OCI-M2 (cell line): ENCODE results near the gene PARD3.
"Not testable (repeated sequence)": the region's sequence is repeated elsewhere in the genome, so short reads cannot be mapped to it uniquely, and the experiment has no call there.

Experiments used
- DNase-seq: peaks from one replicate; lab custom pipeline; 2025; ENCODE audit not compliant: unreplicated experiment; lab: John Stamatoyannopoulos, UW

PARD3 gene

DNA sequence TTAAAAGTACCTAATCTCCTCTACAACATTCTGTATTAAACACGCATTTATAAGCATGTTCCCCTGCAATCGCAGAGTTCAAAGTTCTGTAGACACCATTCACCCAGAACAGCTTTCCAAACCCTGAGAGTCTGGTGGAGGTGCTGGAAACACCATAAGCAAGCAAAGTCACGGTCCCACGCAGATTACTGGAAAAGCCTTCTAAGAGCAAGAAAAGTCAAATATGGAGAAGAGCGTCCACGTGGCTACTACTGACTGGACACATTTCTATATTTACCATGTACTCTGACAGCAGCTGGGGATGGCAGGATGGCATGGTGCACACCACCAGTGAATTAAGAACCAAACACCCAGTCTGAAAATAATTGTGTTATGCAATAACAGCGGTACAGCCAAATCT lies 97.7 kb downstream of the PARD3 start:
- DNase-seq: no peak

DNA sequence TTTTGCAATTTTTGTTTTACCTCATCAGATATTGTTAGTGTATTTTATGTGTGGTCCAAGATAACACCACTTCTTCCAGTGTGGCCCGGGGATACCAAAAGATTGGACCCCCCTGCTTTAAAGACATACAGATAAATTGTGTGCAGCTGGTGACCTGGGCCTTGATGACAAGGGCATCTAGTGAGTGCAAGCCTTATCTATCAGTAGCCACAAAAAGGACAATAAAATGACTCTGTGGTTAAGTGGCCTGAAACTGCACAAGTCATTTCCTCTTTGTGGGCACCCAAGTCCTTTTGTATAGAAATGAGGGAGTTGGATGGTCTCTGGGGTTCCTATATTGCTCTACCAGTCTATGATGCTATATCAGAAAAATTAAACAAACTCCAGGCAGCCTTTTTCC lies 98.1 kb downstream of the PARD3 start:
- peak; percentile 22 for DNase-seq

DNA sequence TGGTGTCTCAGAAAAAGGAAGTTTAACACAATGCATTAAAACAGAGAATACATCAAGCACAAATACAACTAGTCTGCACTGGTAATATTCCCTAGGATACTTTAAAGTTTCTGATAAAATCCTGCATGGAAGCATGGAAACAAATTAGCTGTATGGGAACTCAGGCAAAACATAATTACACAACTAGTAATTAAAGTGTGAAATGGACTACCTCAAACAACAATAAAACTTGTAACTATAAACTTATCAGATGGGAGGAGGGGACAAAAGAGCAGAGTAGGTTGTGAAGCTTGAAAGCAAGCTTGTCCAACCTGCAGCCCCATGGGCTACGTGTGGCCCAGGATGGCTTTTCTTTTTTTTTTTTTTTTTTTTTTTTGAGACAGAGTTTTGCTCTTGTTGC lies 98.9 kb downstream of the PARD3 start:
- DNase-seq: no peak

DNA sequence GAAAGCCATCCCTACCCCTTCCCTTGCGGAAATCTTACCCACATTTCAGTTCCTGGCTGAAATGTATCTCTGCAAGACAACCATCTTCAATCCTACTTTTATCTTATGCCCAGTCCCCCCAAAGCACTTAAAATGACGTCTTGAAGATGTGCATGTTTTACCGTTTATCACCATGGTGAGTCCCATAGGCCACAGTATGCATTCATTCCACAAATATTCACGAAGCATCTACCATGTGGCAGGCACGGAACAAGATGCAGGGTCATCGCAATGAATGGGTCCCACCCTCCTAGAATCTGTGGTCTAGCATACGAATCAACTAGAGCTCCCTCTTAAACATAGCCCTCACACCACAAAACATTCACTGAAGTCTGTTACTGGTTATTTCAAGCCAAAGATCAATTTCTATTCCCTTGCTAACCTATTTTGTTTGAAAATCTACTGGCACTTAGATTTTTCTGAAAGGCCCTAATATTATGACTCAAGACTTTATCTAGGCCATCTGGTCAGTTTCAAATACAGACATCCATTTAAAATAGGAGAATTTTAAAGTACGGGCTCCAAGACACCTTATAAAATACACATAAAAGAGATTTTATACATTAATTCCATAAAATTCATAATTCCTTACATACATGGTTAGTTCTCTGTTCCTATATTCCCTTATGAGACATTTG lies 99.4 kb downstream of the PARD3 start:
- DNase-seq: no peak

DNA sequence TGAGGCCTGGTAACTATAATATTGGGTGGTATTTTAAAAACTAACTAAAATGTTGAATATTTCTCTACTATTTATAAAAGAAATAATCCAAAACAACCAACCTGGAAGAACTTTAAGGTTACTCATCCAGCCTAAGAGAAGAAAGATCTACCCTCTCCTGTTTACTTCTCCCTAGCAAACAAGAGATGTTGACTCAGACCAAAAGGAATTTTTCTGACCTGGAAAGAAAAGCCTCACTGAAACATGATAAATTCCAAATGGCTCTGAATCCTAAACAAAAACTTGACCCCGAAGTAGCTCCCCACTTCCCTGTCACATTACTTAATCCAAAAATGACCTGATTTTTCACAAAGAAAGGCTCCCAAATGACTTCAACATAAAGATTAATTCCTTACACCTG lies 101.2 kb downstream of the PARD3 start:
- DNase-seq: no peak

DNA sequence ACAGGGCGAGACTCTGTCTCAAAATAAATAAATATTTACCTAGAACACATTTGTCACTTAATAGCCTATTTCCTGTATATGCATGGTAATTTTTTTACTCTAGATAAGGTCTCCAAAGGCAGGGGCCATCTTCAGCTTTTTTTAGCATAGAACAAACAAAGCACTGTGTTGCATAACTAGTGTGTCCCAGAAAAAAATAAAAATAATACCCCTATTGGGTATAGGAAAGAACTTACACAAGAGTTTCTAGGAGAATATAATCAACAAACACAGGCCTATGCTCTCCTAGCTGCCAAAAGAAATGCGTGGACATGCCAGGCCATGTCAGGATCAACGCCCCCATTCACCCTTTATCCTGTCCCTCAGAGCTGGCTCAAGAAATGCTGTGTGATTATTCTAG lies 103.6 kb downstream of the PARD3 start:
- no peak for DNase-seq

DNA sequence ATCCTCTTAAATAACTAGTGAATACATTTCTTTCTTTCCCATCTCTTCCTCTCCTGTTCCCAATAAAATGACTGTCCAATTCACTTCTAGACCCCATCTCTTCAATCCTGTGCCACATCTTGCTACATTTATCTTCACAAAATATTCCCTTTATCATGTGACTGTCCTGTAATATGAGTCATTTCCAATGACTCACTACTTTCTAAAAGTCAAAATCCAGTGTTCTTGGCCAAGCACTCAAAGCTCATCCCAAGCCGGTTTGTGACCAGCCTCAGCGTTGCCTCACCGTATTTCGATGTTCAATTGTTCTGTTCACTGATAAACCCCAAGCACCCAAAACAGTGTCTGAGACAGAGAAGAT lies 104.7 kb downstream of the PARD3 start:
- no peak for DNase-seq

DNA sequence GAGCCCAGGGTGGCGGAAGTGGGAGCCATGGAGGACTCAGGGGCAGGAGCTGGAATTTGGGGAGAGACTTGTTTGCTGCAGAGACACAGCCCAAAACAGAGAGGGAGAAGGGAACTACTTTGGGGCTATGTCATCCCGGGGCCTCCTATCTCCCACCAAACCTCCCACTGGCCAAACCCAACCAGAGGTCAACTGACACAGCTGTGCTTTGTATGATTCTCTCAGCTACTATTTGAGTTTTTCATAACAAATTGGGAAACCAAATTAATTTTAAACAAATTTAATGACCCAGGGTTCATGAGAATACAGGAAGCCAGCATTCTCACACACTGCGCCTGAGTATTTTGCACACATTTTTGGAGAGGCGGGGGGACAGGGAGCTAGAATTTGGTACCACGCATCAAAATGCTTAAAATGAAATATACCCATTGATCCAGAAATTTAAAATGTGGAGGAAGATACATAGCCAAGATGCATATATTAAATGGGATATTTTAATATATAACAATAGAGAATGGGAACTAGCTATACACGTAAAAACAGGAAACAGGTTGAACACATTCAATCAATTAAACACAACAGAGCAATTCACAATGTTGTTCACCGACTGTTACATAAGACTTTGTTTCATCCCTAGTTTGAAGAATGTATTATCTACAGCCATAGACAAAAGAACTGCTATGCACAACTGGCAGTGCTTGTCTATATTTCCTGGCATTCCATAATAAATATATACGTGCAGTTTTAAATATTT lies 105.3 kb downstream of the PARD3 start:
- DNase-seq: no peak

DNA sequence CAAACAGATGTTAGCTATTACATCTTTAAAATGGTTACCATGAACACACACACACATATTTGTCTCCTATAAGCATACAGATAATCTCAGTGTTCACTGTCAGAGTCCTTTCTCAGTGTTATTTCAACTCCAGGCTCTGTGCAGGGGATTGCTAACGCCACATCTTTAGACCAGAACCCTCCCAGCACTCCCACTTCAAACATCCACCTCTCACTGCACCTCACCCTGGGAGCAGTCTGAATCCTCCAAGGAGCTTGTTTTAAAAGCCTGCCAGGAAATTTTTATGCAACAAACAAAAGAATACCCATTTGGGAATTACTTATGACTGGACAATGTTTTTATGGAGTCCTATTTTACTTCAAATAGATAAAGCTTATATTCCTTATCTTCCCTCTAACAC lies 107.4 kb downstream of the PARD3 start:
- DNase-seq: no peak

DNA sequence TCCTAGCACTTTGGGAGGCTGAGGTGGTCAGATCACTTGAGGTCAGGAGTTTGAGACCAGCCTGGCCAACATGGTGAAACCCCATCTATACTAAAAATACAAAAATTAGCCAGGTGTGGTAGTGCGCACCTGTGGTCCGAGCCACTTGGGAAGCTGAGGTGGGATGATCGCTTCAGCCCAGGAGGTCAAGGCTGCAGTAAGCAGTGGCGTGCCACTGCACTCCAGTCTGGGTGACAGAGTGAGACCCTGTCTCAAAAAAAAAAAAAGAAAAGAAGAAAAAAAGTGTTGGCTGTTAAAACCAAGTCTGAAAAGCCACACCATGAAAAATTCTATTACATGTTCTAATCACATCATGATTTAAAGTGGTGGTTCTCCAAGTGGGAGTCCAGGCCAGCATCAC lies 108.1 kb downstream of the PARD3 start:
- DNase-seq: not testable (repeated sequence)

DNA sequence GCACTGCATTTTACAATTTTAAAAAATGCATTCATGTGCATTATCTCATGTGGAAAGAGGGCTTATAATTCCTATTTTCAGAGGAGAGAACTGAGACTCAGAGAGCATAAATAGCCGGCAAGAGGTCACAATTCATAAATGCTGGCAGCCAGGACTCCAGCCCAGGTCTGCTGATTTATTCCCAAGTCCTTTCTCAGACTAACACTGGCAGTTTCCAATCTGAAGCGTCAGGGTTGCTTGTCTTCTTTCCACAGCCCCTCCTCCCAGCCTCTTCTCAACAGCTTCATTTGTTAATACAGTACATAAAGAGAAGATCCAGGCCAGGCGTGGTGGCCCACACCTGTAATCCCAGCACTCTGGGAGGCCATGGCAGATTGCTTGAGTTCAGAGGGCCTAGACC lies 108.9 kb downstream of the PARD3 start:
- DNase-seq: no peak

DNA sequence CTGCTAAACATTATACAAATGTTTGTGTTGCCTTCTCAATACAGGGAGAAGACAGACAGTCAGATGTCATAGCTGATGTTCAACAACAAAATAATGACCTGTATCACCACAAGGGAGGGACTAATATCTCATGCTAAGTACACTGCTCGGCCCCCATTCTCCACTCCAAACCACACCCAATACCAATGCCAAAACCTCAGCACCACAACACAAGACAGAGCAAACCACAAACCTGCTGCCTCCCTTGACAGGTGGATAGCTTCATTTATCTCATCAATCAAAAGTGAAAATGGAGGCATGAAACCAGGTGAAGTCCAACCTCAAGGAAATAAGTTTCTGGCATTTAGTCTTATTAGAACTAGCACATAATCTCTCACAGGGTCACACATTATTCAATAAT lies 109.5 kb downstream of the PARD3 start:
- DNase-seq: no peak

DNA sequence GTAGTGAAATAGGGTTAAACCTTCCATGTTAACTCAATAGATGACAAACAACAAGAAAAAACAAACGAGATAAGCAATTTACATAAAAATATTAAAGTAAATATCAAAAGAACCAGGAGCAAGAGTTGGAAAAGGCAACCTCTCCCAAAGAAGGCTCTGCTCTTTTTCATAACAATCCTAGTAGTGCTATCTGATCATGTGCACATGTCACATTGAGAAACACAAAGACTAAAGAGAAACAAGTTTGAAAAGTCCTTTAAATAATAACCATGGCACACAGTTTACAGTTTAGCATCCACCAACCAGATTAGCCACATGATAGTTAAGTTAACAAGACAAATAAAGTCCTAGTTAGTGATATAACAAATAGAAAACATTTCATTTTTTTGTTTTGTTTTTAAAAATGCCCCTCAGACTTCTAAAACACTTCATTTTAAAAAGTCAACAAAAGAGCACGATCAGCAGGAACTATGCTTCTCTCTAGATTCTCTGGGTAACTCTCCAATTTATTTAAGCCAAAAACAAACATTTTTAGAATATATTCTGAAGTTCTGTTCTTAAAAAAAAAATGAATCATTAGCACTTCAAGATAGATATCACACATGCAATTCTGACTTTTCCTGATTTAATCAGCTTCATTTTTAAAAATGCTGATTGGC lies 110.4 kb downstream of the PARD3 start:
- DNase-seq: no peak

DNA sequence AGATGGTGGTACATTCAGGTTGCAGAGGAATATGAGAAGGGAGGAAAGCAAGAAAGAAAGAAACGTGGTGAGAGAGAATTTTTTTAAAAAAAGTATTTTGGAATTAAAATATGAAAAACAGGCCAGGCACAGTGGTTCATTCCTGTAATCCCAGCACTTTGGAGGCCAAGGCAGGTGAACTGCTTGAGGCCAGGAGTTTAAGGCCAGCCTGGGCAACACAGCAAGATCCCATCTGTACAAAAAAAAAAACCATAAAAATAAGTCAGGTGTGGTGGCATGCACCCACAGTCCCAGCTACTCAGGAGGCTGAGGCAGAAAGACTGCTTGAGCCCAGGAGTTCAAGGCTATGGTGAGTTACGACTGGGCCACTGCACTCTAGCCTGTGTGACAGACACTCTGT lies 112.1 kb downstream of the PARD3 start:
- no peak for DNase-seq

DNA sequence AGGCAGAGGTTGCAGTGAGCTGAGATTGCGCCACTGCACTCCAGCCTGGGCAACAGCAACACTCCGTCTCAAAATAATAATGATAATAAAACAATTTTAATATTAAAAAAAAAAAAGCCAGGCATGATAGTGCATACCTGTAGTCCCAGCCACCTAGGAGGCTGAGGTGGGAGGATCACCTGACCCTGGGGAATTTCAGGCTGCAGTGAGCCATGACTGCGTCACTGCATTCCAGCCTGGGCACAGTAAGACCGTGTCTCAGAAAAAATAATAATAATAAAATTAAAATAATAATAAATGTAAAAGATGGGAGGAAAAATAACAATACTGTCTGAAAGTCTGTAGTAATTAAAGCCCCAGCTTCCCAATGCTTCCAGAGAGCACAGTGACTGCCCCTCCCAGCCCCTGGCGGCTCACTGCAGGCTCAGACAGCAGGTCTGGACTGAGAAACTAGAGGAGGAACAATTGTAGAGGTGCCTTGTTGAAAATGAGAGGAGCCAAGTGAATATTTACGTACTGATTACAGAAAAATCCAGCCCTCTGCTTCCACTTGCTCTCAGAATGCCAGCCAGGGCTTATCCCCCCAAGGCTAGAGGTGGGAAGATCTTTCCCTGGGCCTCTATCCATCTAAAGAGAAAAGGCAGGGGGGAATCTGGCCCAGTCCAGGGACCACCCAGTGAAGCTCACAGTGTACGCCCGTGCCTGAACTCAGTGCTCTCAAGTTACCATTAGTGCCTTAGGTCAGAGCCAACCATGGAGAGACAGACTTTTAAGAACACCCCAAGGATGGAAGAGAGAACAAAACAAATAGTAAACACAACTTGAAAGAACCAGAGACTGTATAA lies 112.8 kb downstream of the PARD3 start:
- no peak for DNase-seq

DNA sequence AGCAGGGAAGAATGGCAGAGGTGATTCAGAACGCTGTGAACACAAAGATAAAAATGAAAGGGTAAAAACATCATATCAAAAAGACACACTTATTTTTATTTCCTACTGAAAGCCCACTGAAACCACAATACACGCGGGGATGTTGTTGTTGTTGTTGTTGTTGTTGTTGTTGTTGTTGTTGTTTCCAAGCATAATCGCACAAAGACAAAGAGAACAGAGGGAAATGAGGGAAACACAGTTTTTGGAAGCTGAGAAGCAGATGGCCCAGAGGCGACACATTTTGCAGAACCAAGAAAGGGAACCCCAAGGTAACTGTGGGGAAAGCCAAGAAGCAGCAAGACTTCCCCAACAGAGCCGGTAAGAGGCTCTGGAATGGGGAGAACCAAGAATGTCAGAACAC lies 113.9 kb downstream of the PARD3 start:
- no peak for DNase-seq

DNA sequence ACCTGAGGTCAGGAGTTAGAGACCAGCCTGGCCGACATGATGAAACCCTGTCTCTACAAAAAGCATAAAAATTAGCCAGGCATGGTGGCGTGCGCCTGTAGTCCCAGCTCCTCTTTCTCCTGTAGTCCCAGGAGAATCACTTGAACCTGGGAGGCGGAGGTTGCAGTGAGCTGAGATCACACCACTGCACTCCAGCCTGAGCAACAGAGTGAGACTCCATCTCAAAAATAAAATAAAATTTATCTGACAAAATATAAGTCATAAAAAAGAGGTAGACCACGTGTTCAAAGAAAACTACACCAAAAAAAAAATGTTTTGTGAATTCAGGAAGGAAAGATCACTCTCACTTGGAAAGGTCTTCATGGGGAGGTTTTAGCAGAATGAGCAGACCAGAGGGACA lies 114.3 kb downstream of the PARD3 start:
- DNase-seq: not testable (repeated sequence)

DNA sequence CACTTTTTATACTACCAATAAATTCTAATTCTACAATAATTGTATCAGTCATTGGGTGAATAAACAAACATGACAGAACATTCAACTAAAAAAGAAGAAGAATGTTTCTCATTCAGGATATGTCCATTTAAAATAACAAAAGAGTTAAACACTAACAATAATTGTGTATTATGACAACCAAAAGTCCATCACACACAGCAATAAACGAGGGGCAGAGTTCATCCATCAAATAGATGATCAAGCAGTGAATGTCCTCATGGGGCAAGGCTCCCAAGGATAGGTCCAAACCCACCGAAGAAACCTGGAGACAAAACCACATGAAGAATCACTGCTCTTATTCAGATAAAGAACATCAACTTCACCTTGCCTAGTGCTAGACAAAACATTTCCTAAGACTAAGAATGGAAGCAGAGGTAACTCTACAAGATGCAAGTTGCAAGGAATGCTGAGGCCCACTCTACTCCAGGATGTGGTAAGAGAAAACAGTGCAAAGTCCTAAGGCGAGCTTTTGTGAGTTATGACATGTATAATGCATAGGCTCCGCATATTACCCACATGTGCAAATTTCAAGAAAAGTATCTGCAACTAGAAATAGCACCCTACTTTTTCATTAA lies 115.1 kb downstream of the PARD3 start:
- DNase-seq: no peak

DNA sequence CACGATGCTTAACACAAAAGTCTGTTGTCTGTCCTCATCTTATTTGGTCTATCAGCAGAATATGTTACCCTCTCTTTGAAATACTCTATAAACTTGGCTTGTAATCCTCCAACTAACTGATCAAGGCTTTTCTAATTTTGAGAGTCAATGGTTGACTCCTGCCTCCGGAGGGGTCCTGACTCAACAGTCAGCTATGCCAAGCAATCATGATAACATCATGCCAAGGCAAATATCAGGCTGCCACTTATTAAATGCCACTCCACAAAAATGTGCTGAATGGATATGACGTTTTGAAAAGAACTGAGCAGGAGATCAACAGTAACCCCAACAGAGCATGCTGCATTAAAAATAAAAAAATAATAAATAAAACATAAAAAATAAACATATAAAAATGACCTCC lies 116.1 kb downstream of the PARD3 start:
- no peak for DNase-seq

DNA sequence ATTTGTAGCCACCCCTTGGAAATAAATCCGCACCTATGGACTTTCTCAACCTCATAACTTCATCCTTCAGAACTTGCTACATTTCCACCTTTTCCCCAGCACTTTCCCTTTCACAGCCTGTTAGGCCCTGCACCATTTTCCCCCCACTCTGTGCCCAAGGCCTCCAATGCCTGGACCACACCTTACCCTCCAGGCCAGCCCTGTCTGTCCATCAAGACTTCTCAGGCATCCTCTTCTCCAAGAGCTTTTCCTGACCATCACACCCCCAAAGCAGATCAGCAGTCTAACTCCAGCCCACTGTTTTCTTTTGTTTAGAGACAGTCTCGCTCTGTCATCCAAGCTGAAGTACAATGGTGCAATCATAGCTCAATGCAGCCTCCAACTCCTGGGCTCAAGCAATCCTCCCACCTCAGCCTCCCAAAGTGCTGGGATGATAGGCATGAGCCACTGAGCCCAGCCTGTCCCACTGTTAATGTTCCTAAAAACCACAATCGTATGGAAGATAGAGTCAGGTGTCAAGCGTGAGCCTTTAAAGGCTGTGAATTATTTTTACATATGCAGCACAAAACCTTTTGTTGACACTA lies 116.8 kb downstream of the PARD3 start:
- DNase-seq: no peak
